DMS53 treated with DMSO at 0.1 percent for 48 hours (cell line): ENCODE results near the gene FAU.

Experiments
- DNase-seq: peaks from one replicate; lab custom pipeline; 2025; ENCODE audit not compliant: unreplicated experiment; lab: John Stamatoyannopoulos, UW

Gene FAU

GRCh38 chr11:65136515-65137096 lies 14.7 kb upstream of the FAU start:
- no peak for DNase-seq

- no peak for DNase-seq
Measured at GRCh38 chr11:65135633-65136145, 13.8 kb upstream of the FAU start.

GRCh38 chr11:65134952-65135632 lies 13.2 kb upstream of the FAU start:
- DNase-seq: peak; percentile 97

- DNase-seq: peak; percentile 93
Measured at GRCh38 chr11:65134240-65134951, 12.5 kb upstream of the FAU start, which contains the start of gene SYVN1. SYVN1 (minus strand) TSS chr11:65134519; CDS start chr11:65133601, 918 bp downstream.

GRCh38 chr11:65133724-65134123 lies 11.8 kb upstream of the FAU start:
- DNase-seq: peak; percentile 9

GRCh38 chr11:65132988-65133700 lies 11.2 kb upstream of the FAU start:
- peak; percentile 41 for DNase-seq

GRCh38 chr11:65132238-65132987 lies 10.5 kb upstream of the FAU start:
- no peak for DNase-seq

GRCh38 chr11:65131895-65132237 lies 9.9 kb upstream of the FAU start:
- no peak for DNase-seq

- no peak for DNase-seq
Measured at GRCh38 chr11:65131417-65131776, 9.5 kb upstream of the FAU start.

- DNase-seq: no peak
Measured at GRCh38 chr11:65130631-65131416, 8.9 kb upstream of the FAU start.

GRCh38 chr11:65129649-65130441 lies 7.9 kb upstream of the FAU start:
- no peak for DNase-seq

GRCh38 chr11:65128182-65129145 lies 6.5 kb upstream of the FAU start:
- DNase-seq: no peak

- no peak for DNase-seq
Measured at GRCh38 chr11:65127473-65128181, 5.7 kb upstream of the FAU start.

- DNase-seq: no peak
Measured at GRCh38 chr11:65126624-65127274, 4.8 kb upstream of the FAU start.

- DNase-seq: no peak
Measured at GRCh38 chr11:65125197-65126056, 3.5 kb upstream of the FAU start.
